WTC11 (cell line): Measurements from ENCODE around the gene UBE2K. TPM values are rescaled to one million over a fixed set of nuclear protein-coding genes. Genes with fewer than 3 reads are reported as not detected.

ENCODE experiments used
- ATAC-seq: fragments of 200-7000 bp; cut with Tn5 transposase; 2 replicates; pipeline ENCODE4 v1.10.0; 2021; ENCODE audit warnings: mild to moderate bottlenecking, moderate library complexity
- CTCF ChIA-PET: fragments of 300-600 bp; sonication (Branson Sonifier 250); formaldehyde crosslinking; loops from one replicate; lab custom pipeline; 2021; ENCODE audit warnings: antibody characterized with exemption; lab: Charles Lee
- POLR2A ChIA-PET: fragments of 350-600 bp; sonication (Branson Sonifier 250); formaldehyde crosslinking; loops from one replicate; lab custom pipeline; 2021; ENCODE audit warnings: antibody characterized with exemption; lab: Charles Lee
- DNase-seq: peaks from one replicate; pipeline ENCODE4 v3.0.0; 2021; ENCODE audit warnings: low spot score
- H3K27ac Mint-ChIP-seq: 2 replicates; pipeline ENCODE4 v1.8.0; 2021; ENCODE audit warnings: mixed read lengths
- H3K27me3 Mint-ChIP-seq: 2 replicates; pipeline ENCODE4 v1.8.0; 2021; ENCODE audit warnings: low read depth, mild to moderate bottlenecking, moderate library complexity, mixed read lengths
- H3K36me3 Mint-ChIP-seq: 2 replicates; pipeline ENCODE4 v1.8.0; 2021; ENCODE audit warnings: mixed read lengths
- H3K4me1 Mint-ChIP-seq: 2 replicates; pipeline ENCODE4 v1.8.0; 2022; ENCODE audit warnings: mixed read lengths
- H3K4me3 Mint-ChIP-seq: 2 replicates; pipeline ENCODE4 v1.8.0; 2021; ENCODE audit warnings: mild to moderate bottlenecking, moderate library complexity, mixed read lengths
- H3K9me3 Mint-ChIP-seq: 2 replicates; pipeline ENCODE4 v1.8.0; 2021; ENCODE audit warnings: mixed read lengths
- ARID4B ChIP-seq: sonication (generic); formaldehyde crosslinking; IDR thresholded peaks from 2 replicates; pipeline ENCODE4 v1.8.0; 2023; ENCODE audit warnings: missing genetic modification reagents, mild to moderate bottlenecking, borderline replicate concordance
- ATF3 ChIP-seq: sonication (generic); formaldehyde crosslinking; conservative IDR thresholded peaks from 2 replicates; pipeline ENCODE4 v1.8.1; 2022; ENCODE audit warnings: mild to moderate bottlenecking, missing genetic modification reagents
- CBFB ChIP-seq: sonication (generic); formaldehyde crosslinking; IDR thresholded peaks from 2 replicates; pipeline ENCODE4 v1.8.1; 2022; ENCODE audit warnings: mild to moderate bottlenecking, low read depth, missing genetic modification reagents
- ELF4 ChIP-seq: sonication (generic); formaldehyde crosslinking; IDR thresholded peaks from 2 replicates; pipeline ENCODE4 v1.8.1; 2022; ENCODE audit warnings: low read depth, mild to moderate bottlenecking, moderate library complexity, missing genetic modification reagents
- FOXP1 ChIP-seq: sonication (generic); formaldehyde crosslinking; IDR thresholded peaks from 2 replicates; pipeline ENCODE4 v1.8.0; 2022; ENCODE audit warnings: missing genetic modification reagents, mild to moderate bottlenecking, moderate library complexity, borderline replicate concordance
- GABPB1 ChIP-seq: sonication (generic); formaldehyde crosslinking; IDR thresholded peaks from 2 replicates; pipeline ENCODE4 v1.8.1; 2023; ENCODE audit warnings: mild to moderate bottlenecking, missing genetic modification reagents
- KAT7 ChIP-seq: sonication (generic); formaldehyde crosslinking; IDR thresholded peaks from 2 replicates; pipeline ENCODE4 v1.8.1; 2023; ENCODE audit warnings: missing genetic modification reagents, mild to moderate bottlenecking, borderline replicate concordance
- MAX ChIP-seq: sonication (generic); formaldehyde crosslinking; IDR thresholded peaks from 2 replicates; pipeline ENCODE4 v1.8.0; 2022; ENCODE audit warnings: mild to moderate bottlenecking, missing genetic modification reagents
- NFE2L1 ChIP-seq: sonication (generic); formaldehyde crosslinking; IDR thresholded peaks from 2 replicates; pipeline ENCODE4 v1.8.1; 2023; ENCODE audit warnings: missing genetic modification reagents
- NFYB ChIP-seq: sonication (generic); formaldehyde crosslinking; conservative IDR thresholded peaks from 2 replicates; pipeline ENCODE4 v1.8.0; 2022; ENCODE audit warnings: low read depth, missing genetic modification reagents
- TEAD1 ChIP-seq: sonication (generic); formaldehyde crosslinking; IDR thresholded peaks from 2 replicates; pipeline ENCODE4 v1.8.0; 2022; ENCODE audit warnings: mild to moderate bottlenecking, missing genetic modification reagents
- ZBTB21 ChIP-seq: sonication (generic); formaldehyde crosslinking; IDR thresholded peaks from 2 replicates; pipeline ENCODE4 v1.8.1; 2023; ENCODE audit warnings: mild to moderate bottlenecking, missing genetic modification reagents, borderline replicate concordance
- total RNA-seq: library from RNA; stranded (reverse); gene quantifications from 3 replicates; pipeline ENCODE4 v1.2.3, GENCODE V29; 2021
- TF ChIP-seq, protein P1 (sequence below): sonication (generic); formaldehyde crosslinking; IDR thresholded peaks from 2 replicates; pipeline ENCODE4 v1.8.0; 2022; ENCODE audit warnings: missing genetic modification reagents
- TF ChIP-seq, protein P2 (sequence below): sonication (generic); formaldehyde crosslinking; IDR thresholded peaks from 2 replicates; pipeline ENCODE4 v1.8.1; 2022; ENCODE audit warnings: mild to moderate bottlenecking, moderate library complexity, missing genetic modification reagents
- TF ChIP-seq, protein P3 (sequence below): fragments of 250-450 bp; sonication (Bioruptor Pico); IDR thresholded peaks from 2 replicates; pipeline ENCODE4 v1.9.0; 2021; ENCODE audit warnings: mild to moderate bottlenecking, borderline replicate concordance

Gene UBE2K
- total RNA-seq, 1 experiment from 2014 or later, result 135 TPM

DNA sequence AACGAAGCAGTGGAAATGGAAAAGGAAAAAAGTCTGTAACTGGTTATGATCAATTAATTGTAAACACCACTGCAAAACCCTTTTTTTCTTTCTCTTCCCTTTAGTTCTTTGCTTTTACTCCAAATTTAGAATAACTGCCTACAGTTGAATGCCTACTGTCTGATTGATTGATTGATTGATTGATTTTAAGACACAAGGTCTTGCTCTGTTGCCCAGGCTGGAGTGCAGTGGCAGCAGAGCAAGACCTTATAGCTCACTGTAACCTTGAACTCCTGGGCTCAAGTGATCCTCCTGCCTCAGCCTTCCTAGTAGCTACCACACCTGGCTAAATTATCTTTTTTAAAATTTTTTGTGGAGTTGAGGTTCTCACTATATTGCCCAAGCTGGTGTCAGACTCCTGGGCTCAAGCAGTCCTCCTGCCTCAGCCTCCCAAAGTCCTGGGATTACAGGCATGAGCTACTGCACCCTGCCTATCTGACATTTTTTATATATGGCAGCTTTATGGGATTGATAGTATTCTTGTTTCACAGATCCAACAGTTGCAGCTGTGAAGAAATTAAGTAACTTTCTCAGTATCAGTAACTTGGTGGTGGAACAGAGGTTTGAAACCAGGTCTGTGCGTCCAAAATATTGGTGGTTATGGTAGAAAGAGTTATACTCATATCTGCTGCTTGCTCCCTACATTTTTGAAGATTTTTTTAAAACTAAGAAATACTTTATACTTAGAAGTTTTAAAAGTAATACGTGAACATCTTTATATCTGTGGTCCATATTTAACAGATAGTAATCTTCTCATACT, 12.4 kb downstream of the UBE2K start:
- CTCF ChIA-PET, result no interaction called here

More for the DNA sequence above, 12.4 kb downstream of the UBE2K start:
- H3K9me3 Mint-ChIP-seq, result no peaks in the 10 kb centered on the region
- peak overlapping the region; percentile 65; the same call in 1 of the 2 replicates for H3K27ac Mint-ChIP-seq
- POLR2A ChIA-PET, result no interaction called here
- H3K36me3 Mint-ChIP-seq, result peaks cover 3% of the 10 kb centered on the region; the same call in 1 of the 2 replicates
- TF ChIP-seq FOXP1 (CRISPR knock-in tag), result no peak
- no peak for TF ChIP-seq ZBTB21 (CRISPR knock-in tag)
- no peak for TF ChIP-seq KAT7 (CRISPR knock-in tag)
- no peak for TF ChIP-seq ARID4B (CRISPR knock-in tag)
- no peak for TF ChIP-seq ELF4 (CRISPR knock-in tag)
- no peak for TF ChIP-seq ATF3
- TF ChIP-seq, protein P1, sequence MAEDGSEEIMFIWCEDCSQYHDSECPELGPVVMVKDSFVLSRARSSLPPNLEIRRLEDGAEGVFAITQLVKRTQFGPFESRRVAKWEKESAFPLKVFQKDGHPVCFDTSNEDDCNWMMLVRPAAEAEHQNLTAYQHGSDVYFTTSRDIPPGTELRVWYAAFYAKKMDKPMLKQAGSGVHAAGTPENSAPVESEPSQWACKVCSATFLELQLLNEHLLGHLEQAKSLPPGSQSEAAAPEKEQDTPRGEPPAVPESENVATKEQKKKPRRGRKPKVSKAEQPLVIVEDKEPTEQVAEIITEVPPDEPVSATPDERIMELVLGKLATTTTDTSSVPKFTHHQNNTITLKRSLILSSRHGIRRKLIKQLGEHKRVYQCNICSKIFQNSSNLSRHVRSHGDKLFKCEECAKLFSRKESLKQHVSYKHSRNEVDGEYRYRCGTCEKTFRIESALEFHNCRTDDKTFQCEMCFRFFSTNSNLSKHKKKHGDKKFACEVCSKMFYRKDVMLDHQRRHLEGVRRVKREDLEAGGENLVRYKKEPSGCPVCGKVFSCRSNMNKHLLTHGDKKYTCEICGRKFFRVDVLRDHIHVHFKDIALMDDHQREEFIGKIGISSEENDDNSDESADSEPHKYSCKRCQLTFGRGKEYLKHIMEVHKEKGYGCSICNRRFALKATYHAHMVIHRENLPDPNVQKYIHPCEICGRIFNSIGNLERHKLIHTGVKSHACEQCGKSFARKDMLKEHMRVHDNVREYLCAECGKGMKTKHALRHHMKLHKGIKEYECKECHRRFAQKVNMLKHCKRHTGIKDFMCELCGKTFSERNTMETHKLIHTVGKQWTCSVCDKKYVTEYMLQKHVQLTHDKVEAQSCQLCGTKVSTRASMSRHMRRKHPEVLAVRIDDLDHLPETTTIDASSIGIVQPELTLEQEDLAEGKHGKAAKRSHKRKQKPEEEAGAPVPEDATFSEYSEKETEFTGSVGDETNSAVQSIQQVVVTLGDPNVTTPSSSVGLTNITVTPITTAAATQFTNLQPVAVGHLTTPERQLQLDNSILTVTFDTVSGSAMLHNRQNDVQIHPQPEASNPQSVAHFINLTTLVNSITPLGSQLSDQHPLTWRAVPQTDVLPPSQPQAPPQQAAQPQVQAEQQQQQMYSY (CRISPR knock-in tag), result no peak
- TF ChIP-seq, protein P2, sequence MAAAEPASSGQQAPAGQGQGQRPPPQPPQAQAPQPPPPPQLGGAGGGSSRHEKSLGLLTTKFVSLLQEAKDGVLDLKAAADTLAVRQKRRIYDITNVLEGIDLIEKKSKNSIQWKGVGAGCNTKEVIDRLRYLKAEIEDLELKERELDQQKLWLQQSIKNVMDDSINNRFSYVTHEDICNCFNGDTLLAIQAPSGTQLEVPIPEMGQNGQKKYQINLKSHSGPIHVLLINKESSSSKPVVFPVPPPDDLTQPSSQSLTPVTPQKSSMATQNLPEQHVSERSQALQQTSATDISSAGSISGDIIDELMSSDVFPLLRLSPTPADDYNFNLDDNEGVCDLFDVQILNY (CRISPR knock-in tag), result no peak
- TF ChIP-seq, protein P3, sequence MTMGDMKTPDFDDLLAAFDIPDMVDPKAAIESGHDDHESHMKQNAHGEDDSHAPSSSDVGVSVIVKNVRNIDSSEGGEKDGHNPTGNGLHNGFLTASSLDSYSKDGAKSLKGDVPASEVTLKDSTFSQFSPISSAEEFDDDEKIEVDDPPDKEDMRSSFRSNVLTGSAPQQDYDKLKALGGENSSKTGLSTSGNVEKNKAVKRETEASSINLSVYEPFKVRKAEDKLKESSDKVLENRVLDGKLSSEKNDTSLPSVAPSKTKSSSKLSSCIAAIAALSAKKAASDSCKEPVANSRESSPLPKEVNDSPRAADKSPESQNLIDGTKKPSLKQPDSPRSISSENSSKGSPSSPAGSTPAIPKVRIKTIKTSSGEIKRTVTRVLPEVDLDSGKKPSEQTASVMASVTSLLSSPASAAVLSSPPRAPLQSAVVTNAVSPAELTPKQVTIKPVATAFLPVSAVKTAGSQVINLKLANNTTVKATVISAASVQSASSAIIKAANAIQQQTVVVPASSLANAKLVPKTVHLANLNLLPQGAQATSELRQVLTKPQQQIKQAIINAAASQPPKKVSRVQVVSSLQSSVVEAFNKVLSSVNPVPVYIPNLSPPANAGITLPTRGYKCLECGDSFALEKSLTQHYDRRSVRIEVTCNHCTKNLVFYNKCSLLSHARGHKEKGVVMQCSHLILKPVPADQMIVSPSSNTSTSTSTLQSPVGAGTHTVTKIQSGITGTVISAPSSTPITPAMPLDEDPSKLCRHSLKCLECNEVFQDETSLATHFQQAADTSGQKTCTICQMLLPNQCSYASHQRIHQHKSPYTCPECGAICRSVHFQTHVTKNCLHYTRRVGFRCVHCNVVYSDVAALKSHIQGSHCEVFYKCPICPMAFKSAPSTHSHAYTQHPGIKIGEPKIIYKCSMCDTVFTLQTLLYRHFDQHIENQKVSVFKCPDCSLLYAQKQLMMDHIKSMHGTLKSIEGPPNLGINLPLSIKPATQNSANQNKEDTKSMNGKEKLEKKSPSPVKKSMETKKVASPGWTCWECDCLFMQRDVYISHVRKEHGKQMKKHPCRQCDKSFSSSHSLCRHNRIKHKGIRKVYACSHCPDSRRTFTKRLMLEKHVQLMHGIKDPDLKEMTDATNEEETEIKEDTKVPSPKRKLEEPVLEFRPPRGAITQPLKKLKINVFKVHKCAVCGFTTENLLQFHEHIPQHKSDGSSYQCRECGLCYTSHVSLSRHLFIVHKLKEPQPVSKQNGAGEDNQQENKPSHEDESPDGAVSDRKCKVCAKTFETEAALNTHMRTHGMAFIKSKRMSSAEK, result no peak
- TF ChIP-seq MAX (CRISPR knock-in tag), result no peak
- no peak for TF ChIP-seq NFE2L1 (CRISPR knock-in tag)
- TF ChIP-seq TEAD1 (CRISPR knock-in tag), result no peak
- TF ChIP-seq GABPB1 (CRISPR knock-in tag), result no peak
- TF ChIP-seq NFYB (CRISPR knock-in tag), result no peak
- no peak for TF ChIP-seq CBFB (CRISPR knock-in tag)
- DNase-seq, result no peak
- no peak overlapping the region for H3K4me3 Mint-ChIP-seq
- peaks cover 14% of the 10 kb centered on the region for H3K4me1 Mint-ChIP-seq
- ATAC-seq, result no peak
- H3K27me3 Mint-ChIP-seq, result no peaks in the 10 kb centered on the region
